GM19372 (cell line): Measurements from ENCODE around the gene KCNAB1.

Source experiments
- ATAC-seq: cut with Tn5 transposase; IDR thresholded peaks from one replicate; pipeline ENCODE4 v1.9.1; 2021; ENCODE audit warnings: mild to moderate bottlenecking, low read depth, moderate library complexity; ENCODE audit not compliant: unreplicated experiment

Gene KCNAB1

DNA sequence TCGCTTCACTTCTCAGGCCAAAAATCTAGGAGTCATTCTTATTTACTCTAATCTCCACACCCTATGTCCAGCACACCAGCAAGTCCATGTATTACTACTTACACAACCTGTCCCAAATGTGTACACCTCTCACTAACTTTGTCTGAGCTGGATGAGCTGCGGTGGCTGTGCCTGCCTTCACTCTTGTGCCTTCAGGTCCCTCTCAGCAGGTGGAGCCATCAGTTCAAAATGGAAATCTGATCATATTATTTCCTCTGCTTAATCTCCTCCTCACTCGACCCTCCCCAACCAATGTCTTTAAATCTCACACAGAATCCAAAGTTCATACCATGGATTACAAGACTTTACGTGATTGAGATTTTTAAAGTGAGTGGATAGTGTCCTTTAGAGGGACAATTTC is 351.8 kb downstream of the KCNAB1 start:
- ATAC-seq, result no peak

DNA sequence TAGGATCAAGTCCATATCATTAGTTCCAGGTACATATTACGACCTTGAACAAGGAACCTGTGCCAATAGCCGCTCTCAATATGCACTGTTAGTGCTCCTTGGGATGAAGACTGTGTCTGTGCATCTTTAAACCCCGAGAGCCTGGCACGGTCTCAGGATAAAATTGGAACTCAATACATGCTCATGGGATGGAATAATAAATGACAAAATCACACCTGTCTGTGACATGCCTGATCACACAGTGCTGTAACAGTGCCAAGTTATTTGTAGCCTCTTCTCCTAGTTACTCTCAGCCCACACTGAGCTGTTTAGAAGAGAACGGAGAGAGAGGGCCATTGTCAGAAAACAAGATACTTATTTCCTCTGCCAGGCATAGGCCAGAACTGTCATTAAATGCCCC is 352.3 kb downstream of the KCNAB1 start:
- ATAC-seq, result no peak

DNA sequence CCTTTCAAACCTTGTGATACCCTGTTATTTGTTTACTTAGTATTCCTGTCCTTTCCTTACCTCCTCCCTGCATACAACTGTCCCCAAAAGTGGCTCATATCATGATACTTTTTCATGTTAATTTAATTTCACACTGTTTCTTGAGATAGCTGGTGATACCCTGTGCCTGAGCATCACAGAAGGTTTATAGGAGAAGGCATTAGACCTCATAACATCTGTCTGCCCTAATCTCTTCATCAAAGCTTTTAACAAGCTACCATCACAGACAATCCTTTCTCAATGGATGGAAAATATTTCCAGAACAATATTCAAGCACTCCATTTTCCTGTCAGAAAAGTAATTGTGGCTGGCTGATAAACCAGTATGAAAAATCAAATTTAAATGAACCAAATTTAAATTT is 353.0 kb downstream of the KCNAB1 start:
- ATAC-seq, result no peak

DNA sequence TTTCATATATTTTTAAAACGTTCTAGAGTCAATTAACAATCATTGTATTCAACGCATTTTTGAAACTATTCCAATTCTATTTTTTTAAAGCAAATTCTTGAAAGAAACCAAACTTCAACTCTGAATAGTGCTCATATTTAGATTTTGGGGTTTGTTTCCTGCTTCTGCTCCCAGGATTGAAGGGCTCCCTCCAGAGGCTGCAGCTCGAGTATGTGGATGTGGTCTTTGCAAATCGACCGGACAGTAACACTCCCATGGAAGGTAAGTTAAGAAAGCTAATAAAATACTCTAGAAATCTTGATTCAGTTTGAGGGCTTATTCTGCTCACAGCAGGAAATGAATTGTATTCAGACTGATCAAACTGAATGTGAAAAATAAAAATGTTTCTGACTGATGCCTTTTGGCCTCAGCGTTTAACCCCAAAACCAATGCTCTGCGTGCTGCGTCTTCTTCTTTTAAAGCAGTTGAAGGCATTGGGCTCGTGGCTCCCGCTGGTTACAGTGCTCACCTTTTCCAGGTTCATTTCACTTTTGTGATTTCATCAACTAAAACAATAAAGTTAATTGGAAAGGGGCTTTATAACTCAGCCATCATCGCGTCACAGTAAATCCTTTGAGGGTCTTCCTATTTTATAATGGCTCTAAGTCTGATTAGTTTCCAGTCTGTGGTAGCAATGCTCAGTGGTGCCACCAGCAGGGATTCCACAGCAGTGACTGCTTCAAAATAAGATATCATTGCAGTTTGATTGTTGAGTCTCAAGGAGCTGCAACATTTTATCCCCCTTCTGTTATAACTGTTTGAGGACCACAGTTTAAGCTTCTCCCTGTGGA is 354.4 kb downstream of the KCNAB1 start:
- no peak for ATAC-seq

DNA sequence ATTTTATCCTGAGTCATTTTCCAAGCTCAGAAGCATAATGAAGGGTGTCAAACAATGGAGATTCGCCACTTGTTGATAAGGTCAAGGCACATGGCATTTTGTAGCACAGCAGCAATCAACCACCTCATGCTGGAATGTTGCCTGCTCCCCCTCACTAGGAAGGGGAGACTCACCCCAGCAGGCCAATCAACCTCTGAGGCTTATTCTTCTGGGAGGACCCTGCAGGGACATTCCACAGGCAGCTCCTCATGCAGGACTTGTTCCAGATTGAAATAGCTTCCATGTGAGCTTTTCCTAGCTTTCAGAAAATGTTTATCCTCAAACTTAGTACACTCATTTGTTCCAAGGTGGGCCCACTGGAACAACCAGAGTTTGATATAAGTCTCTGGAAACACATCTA is 356.9 kb downstream of the KCNAB1 start:
- ATAC-seq, result no peak

DNA sequence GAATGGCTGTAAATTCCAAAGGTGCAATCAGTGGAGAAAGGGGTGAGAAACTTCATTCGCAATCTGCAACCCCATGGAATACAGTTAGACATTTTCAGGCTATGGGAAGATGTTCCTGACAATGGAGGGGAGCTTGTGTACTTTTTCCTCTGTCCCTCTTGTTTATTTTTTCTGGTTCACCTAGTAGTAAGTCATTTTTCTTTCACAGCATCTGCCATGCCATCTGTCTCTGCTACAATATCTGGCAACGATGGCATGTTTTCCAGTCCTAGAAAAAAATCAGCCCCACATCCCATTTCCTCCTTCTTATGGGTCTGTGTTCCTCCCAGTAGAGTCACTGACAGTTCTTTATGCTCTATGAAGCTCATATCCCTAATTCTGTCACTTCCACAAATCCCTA is 358.5 kb downstream of the KCNAB1 start:
- no peak for ATAC-seq

DNA sequence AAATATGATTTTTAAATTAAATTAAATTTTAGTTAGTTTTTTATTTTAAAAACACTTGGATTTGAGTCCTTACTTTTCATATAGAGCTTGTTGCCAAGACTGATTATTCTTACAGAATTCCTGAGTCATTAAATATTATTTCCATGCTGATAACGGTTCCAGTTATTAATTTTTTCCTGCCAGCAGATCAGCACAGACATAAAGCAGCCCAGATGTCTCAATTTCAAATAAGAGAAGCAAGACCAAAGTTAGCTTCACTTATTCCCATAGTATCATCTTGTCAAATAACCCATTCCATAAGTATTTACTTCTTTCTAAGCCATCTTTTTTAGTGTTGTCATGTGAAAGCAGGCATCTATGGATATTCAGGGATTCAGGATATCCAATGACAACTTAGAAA is 359.2 kb downstream of the KCNAB1 start:
- ATAC-seq, result no peak

DNA sequence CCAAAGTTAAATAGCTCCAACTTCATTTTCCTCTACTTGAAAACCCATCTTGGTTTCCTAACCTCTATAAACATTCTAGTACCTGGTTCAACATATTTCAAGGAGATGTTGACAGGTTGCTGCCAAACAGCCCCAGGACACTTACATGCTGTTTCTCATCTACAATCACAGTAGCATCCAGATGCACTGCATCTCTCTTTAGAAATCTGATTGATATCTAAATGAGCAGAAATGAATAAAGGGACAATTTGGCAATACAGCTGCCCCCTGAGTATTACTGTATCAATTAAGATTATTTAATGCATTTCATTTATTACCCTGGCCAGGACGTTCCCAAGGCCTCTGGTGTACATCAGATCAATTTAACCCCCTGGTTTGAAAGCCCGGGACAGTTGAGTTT is 360.6 kb downstream of the KCNAB1 start:
- ATAC-seq, result no peak

DNA sequence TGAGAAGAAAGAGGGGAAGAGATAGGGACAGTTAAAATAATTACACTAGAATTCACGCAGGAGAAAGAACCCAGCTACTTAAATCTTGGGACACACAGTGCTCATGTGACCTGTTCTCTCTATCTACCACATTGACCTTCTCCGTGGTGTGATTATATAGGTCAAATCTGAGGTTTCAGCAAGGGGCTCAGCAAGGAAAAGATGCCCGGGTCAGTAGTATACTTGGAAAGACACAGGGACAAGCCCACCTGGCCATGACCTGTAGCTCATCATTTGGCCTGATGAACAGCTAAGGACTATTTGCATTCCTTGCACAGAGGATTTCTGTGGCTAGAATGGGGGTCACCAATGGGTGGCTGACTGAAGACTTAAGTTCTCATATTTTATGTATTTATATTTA is 362.6 kb downstream of the KCNAB1 start:
- no peak for ATAC-seq

DNA sequence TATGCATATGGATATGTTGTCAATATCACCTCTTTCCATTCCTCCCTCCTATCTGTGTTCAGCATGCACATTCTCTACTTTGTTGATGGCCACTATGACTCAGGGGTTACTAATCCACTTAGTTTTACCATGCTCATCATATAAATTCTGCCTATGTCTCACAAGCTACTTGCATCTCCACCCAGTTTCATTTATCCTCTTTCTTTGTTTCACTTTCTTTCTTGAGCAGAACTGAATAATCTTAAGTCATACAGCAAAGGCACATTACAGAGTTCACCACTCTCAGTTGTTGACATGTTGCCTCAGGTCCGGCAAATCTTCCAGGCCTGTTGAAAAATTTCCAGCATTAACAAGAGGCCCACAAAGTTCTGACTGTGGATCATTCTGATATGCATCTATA is 363.0 kb downstream of the KCNAB1 start:
- ATAC-seq, result peak; percentile 72

DNA sequence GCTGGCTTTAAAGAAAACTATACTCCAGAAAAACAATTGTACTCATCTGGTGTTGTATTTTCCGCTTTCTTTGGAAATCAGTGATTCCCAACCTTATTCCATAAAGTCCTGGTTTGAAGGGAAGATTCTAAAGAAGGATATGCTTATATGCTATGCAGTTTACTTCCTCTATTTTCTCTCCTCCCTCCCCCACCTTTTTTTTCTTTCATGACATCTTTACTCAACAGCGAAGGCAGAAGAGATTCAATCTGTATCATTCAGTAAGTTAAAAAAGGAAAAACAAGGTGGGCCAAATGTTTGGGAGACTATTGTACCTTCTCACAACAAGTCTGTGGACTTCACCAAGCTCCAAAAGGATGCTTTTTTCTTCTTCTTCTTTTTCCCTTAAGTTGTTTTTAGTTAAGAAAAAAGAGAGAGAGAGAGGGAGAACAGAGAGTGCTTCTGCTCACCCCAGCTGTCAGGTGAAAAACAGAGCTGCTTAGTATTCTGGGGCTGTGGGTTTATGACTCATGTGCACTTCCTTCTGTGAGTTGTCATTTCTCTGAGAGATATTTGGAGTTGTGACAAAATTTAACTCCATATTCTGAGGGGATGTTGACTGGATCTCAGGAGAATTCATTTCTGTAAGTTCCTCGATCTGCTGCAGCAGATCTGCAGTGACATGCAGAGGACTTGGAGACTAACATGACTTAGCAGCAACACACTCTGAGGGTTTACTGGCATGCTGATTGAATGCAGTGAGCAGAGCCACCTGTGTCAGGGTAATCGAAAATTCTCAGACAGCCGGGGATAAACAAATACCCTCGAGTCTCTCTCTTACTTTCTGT is 363.8 kb downstream of the KCNAB1 start:
- ATAC-seq, result peak; percentile 77

DNA sequence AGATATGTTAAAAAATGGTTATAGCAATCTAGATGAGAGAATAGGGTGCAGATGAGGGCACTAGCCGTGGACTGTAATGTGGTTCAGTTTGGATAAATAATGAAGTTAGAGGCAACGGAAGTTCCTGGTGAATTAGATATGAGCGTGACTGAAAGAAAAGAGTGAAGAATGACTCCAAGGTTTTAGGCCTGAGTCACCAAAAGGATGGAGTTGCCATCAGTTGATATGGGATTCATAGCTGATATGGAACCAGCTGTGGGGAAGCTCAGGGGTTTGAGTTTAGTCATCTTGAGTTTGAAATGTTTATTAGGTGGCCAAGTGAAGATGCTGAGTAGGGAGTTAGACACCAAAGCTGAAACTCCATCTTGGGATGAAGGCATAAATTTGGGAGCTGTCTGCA is 368.4 kb downstream of the KCNAB1 start:
- ATAC-seq, result no peak

DNA sequence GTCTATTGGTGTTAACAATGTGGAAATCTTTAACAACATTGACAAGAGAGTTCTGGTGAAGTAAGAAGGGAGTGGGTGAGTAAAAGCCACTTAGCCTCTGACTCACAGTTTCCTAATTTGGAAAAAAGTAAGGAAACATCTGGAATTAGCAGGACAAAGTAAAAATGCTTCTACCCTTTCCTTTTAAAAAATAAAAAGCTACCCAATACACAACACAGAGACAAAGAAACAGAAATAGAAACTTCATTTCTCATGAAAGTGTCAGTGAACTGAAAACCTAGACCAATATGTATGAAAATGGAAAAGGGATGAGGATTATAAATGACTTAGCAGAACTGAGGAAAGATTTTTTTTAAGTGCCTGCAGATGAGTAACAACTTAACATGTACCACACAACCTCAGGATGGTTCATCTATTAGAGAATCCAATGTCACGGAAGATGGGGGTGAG is 369.1 kb downstream of the KCNAB1 start:
- no peak for ATAC-seq

DNA sequence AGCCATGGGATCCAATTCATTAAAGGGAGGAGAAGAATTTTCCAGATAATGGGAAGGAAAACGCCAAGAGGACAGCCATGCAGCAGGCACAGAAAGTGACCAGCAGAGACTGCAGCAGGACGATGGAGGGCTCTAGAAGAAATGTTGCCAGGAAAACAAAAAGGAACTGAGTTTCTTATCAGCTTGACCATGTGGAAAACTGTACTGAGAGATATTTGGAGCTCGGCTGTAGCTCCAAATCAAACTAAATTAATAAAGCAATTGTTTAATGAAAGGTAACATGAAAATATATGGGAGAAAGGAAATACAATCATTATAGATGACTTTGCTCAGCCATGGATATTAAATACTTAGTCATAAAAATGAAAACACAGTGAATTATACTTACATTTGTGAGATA is 370.8 kb downstream of the KCNAB1 start:
- ATAC-seq, result no peak

DNA sequence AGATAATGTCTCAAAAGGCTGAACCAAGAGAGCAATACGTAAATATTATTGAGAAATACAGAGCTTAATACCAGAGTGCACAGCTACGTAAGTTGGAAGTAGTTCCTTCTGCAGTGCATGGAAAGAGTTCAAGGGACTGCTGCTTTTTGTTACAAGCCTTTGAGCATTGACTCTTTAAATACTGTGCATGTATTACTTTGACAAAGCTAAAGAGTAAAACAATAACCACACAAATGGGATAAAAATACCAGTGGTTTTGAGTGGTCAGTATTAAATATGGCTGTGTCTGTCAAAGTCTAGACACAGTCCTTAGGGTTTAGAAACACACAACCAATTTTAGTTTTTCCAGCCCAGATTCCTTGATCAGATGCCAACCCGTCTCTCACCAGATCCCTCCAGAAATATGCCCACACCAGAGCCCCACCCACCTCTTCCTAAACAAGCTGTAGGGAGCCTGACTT is 372.5 kb downstream of the KCNAB1 start:
- ATAC-seq, result no peak

DNA sequence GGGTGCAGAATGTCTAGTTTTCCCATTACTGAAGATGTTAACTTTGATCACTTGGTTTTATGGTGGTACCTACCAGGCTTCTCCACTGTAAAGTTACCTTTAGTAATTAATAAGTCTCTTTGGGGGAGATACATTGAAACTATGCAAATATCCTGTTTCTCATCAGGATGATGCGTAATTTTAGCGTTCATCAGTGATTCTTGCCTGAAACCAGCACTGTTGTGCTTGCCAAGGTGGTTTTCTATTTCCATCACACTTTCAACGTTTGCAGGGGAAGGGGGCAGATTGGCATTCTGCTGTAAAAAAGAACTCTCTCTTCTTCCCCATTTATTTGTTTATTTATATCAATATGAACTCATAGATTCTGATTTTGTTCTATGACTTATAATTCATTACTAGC is 373.5 kb downstream of the KCNAB1 start:
- ATAC-seq, result no peak

DNA sequence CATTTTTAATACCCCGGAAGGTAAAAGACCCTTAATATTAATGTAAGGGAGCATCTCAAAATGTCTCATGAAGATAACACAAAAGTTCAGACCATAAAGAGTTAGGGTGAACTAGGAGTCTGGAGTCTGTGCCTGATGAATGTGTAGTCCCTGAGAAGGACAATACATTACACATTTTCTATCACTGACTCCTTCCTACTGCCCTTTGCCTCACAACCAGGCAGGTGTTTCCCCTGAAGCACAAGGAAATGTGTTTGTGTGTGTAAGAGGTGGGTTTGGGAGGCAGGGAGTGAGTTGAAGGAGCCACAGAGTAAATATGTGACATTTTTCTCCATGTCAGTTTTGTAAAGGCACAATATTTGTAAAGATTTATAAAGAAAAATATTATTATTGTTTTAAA is 375.4 kb downstream of the KCNAB1 start:
- no peak for ATAC-seq

DNA sequence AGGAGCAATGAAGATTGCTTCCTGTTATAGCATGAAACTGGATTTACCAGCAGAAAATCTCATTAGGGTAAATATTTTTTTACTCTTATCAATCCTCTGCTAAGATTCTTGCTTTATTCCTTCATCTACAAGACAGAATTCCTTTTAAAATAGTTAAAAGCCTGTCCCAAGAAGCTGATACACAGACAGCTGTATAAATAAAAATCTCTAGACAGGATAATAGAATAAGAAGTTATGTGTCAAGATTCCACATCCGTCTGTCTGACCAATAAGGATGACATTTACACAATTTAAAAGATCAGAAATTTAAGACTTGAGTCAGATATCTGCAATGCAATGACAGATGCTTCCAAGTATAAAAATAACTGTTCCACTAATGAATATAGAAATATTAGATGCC is 376.9 kb downstream of the KCNAB1 start:
- no peak for ATAC-seq

DNA sequence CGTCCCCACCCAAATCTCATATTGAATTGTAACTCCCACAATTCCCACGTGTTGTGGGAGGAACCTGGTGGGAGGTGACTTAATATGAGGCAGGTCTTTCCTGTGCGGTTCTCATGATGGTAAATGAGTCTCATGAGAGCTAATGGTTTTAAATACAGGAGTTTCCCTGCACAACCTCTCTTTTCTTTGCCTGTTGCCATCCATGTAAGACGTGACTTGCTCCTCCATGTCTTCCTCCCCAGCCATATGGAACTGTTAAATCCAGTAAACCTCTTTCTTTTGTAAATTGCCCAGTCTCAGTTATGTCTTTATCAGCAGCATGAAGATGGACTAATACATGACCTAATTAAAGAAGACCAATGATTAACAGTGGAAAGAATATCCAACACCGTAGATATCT is 377.9 kb downstream of the KCNAB1 start:
- ATAC-seq, result no peak

DNA sequence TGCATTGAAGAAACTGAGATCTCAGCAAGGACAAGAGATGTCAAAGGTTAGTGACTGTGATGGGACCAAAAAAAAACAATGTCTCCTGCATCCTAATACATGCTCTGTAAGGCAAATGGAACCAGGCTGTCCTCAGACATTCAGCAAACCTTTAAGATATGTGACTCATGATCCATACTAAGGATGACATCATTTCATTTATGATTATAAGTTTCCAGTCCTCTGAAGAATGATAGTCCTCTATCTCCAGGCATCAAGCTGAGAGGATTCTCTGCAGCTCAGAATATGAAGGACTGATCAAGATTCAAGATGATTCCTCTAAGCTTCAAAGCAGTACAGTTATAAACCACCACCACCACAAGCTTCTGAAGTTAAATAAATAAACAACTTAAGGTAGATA is 386.9 kb downstream of the KCNAB1 start:
- ATAC-seq, result no peak
